Measurements from ENCODE around the gene IL34.

The IL34 gene

GRCh38 chr16:70678898-70679670 lies 32.7 kb downstream of the IL34 start:
- no peak for DNase-seq

- DNase-seq: no peak
These were observed 33.5 kb downstream of the IL34 start for GRCh38 chr16:70679671-70680494.

- DNase-seq: no peak
These were observed 34.4 kb downstream of the IL34 start for GRCh38 chr16:70680495-70681381.

- no peak for DNase-seq
These were observed 35.3 kb downstream of the IL34 start for GRCh38 chr16:70681382-70682238.

- DNase-seq: no peak
These were observed 36.1 kb downstream of the IL34 start for GRCh38 chr16:70682239-70683145.

DNA sequence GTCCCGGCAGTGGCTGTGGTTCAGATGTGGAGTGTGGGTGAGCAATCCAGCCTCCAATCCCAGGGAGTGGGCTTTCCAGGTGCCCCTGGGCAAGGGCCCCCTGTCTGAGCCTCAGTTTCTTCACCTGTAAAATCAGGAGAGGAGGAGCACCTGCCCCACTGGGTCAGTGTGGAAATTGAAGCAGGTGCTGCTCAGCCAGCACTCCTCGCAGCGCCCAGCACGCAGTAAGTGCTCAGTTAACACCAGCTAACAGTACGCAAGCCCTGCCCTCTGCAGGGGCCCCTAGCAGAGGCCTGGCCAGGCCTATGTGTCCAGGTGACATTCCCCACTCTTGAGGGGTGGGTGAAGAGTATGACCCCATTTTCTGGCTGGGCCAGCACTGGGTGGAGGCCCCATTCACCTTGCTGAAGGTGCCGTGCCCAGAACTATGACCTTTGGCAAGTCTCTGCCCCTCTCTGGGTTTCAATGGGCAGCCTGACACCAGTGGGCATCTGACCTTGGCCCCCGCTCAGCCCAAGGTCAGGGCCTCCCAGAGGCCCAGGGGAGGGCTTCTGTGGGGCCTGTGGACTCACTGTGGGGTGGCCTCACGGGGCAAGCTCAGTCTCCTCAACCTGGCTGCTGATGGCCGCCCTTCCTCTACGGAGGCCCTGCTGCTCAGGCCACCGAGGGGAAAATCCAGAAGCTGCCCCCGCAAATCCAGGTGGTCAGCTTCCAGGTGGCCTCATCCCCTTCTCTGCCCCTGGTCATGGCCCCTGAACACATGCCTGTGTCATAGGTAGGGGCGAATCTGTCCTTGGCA lies 37.0 kb downstream of the IL34 start:
- no peak for DNase-seq

- no peak for DNase-seq
These were observed 38.0 kb downstream of the IL34 start for GRCh38 chr16:70684146-70685060.

- DNase-seq: peak; percentile 12
These were observed 38.9 kb downstream of the IL34 start for GRCh38 chr16:70685061-70685937.

DNA sequence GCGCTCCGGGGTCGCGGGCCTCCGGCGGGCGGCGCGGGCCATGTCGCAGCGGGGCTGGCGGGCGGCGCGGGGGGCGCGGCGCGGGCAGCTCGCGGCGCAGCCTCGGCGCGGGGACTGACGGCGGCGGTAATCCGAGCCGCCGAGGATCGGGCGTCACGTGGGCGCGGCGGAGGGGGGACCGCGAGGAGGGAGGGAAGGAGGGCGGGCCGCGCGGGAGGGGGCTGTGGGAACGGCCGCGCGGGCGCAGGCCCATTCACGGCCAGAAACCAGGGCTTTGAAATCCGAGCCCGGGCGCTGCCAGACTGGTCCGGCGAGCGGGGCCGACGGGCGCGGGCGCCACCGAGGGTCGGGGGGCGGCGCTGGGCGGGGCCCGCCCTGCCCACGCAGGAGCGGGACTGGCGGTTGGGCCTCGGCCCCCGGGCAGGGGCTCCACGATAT lies 39.6 kb downstream of the IL34 start, which contains the start of gene MTSS2:
Gene MTSS2, minus strand, starts transcription at position 116 of the 438 bp plus-strand sequence. CDS start 262 bp downstream, outside the sequence.
- peak; percentile 18 for DNase-seq

- no peak for DNase-seq
These were observed 40.2 kb downstream of the IL34 start for GRCh38 chr16:70686376-70687101.

- DNase-seq: no peak
These were observed 40.7 kb downstream of the IL34 start for GRCh38 chr16:70687102-70687511.

GRCh38 chr16:70687671-70688245 lies 41.4 kb downstream of the IL34 start:
- DNase-seq: no peak

DNA sequence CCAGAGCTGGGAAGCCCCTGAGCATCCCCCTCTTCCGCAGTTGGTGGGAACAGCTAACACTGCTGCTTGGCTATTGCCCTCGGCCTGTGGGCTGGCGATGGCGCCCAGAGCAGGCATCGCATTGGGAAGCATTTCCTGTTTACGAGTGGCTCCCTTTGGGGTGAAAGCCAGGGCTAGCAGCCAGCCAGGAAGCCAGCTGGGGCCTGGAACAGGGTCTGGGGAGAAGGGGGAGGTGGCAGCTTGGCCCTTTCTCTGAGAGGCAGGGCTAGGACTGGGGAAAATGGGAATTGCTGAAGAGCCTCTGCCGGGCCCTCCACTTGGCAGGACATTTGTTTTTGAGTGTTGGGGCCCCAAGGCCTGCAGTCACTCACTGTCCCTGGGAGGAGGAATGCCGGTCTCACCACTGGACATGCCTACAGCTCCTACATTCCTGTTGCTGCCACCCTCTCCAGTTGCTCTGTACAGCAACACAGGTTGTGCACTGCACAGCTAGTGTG lies 41.9 kb downstream of the IL34 start:
- DNase-seq: no peak

DNA sequence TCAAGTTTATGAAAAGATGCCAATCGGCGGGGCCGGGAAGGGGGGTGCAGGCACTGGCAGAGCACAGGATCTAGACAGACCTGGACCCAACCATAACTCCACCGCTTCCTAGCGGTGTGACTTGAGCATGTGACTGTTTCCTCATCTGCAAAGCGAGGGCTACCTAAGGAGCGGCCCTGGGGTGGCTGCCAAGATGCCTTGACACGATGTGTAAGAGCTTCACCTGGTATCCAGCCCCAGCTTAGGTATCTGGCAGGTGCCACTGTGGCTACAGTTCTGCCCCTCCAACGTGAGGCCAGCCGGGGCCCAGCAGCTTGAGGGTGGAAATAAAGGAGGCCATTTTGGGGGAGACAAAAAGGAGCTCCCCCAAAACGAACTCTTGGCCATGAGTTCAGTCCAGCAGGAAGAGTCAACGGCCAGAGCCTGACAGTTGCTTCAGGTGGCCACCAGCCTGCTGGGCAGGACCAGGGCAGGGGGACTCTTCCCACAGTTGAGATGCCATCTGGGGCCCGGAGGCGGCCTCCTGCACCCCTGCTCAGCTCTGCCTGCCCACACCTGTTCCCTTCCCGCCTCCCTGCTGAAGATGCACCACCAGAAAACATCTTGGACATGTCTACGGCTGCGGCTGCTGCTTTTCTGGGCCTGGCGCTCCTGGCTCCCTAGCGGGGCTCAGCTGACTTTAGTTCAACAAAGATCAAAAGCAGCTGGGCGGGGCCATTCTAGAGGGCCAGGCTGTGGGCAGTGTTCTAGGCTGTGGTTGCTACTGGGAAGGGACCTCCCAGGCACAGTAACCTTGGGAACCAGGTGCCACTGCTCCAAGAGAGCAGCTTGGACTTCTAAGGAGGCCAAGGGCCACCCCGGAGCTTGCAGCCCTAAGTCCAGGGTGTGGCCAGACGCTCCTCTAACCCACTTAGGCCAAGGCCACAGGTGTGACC lies 42.9 kb downstream of the IL34 start:
- no peak for DNase-seq
